ENCODE data around the gene DCTN2. TPM values are rescaled to one million over a fixed set of nuclear protein-coding genes. Genes with fewer than 3 reads are reported as not detected.
A peak's percentile ranks its signal among the peaks of the same experiment; 100 is the strongest.

Gene DCTN2
- total and polyA plus RNA-seq, 3 donors from 2014 or later, result 109 to 196 (median 122) TPM

DNA sequence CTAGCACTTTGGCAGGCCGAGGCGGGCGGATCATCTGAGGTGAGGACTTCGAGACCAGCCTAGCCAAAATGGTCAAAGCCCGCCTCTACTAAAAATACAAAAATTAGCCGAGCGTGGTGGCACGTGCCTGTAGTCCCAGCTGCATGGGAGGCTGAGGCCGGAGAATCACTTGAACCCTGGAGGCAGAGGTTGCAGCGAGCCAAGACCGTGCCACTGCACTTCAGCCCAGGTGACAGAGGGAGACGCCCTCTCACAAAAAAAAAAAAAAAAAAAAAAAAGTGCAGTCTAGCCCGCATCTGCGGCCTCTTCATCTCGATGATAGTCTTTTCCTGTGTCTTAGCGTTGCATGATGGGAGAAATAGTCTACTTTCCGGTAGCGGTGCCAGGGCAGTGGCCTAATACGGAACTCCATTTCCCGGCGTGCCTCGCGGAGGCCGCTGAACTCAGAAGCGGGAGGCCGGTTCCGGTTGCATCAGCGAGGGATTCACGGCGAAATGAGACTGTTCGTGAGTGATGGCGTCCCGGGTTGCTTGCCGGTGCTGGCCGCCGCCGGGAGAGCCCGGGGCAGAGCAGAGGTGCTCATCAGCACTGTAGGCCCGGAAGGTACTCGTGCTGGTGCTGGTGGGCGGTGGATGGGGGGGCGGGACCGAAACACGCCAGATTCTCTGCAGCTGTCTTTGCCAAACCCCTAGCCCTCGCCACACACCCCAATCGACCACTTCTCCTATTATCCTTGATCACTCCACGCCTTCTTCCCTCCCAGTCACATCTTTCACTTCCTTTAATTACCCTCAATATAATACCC, 59.2 kb downstream of the DCTN2 start, which contains the start of gene MARS1:
TSS of gene MARS1 (plus strand) at position 472 of the 805 bp plus-strand sequence. CDS start at position 495, 23 bp downstream.
- peak within 1 kb of the TSS; percentile 17 to 72 for H3K27ac ChIP-seq
- no peaks in the 10 kb centered on the region for H3K9me3 ChIP-seq
- H3K4me3 ChIP-seq, result peak within 1 kb of the TSS; percentile 85 to 90
- peaks cover 9% of the 10 kb centered on the region for H3K4me1 ChIP-seq
- no peak for TF ChIP-seq POLR2A (IDR thresholded peaks at IDR 0.05)
- TF ChIP-seq, protein P1, sequence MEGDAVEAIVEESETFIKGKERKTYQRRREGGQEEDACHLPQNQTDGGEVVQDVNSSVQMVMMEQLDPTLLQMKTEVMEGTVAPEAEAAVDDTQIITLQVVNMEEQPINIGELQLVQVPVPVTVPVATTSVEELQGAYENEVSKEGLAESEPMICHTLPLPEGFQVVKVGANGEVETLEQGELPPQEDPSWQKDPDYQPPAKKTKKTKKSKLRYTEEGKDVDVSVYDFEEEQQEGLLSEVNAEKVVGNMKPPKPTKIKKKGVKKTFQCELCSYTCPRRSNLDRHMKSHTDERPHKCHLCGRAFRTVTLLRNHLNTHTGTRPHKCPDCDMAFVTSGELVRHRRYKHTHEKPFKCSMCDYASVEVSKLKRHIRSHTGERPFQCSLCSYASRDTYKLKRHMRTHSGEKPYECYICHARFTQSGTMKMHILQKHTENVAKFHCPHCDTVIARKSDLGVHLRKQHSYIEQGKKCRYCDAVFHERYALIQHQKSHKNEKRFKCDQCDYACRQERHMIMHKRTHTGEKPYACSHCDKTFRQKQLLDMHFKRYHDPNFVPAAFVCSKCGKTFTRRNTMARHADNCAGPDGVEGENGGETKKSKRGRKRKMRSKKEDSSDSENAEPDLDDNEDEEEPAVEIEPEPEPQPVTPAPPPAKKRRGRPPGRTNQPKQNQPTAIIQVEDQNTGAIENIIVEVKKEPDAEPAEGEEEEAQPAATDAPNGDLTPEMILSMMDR (IDR thresholded peaks at IDR 0.05), result peak in 1 of 3 experiments; percentile 8
- H3K36me3 ChIP-seq (ENCODE audit: low read depth, missing control alignments), result no peaks in the 10 kb centered on the region
- 5 to 6% methylated on average over 47 of the region's 47 CpGs for WGBS, 2 donors
- intact Hi-C loops (cut with DNase I; ENCODE audit: low total_unique reads), result no loop called here
- no peaks in the 10 kb centered on the region for H3K27me3 ChIP-seq
- peak; percentile 99 for DNase-seq

DNA sequence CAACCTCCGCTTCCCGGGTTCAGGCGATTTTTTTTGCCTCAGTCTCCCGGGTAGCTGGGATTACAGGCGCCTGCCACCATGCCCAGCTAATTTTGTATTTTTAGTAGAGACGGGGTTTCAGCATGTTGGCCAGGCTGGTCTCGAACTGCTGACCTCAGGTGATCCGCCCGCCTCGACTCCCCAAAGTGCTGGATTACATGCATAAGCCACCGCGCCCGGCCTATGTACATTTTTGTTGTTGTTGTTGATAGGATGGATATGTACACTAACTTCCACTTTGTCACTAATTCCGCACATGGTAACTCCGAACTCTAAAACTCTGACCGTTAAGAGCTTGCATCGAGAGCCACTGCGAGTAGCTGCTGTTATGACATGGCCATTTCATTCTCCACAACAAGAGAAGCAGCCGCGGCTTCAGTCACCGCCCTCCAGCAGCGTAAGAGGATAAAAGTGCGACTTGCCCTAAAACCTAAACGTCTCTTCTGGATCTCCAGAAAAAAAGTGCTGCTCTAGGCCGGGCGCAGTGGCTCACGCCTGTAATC, 59.9 kb downstream of the DCTN2 start:
- TF ChIP-seq POLR2A (IDR thresholded peaks at IDR 0.05), result no peak
- H3K27me3 ChIP-seq, result no peaks in the 10 kb centered on the region
- DNase-seq, result peak; percentile 35
- intact Hi-C loops (cut with DNase I; ENCODE audit: low total_unique reads), result no loop called here
- no peak overlapping the region for H3K27ac ChIP-seq
- H3K4me3 ChIP-seq, result peak overlapping the region; percentile 85 to 90
- H3K36me3 ChIP-seq (ENCODE audit: low read depth, missing control alignments), result no peaks in the 10 kb centered on the region
- WGBS, 2 donors, result 63 to 65% methylated on average over 27 of the region's 27 CpGs
- H3K4me1 ChIP-seq, result peaks cover 9% of the 10 kb centered on the region
- H3K9me3 ChIP-seq, result no peaks in the 10 kb centered on the region

DNA sequence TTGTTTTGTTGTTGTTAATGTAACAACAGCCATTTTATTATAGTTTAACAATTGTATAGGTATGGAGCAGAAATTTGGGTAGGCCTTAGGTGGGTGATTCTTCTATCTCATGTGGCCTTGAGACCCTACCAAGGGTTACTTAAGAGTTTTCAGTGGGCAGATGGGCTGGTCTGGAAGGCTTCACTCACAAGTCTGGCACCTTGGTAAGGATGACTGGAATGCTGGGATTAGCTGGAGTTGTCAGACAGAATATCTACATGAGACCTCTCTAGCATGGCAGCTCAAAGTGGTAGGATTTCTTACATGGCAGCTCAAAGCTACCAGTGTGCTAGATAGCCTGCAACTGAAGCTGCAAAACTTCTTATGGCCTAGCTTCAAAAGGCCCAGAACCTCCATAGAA, 61.3 kb downstream of the DCTN2 start:
- peaks cover 9% of the 10 kb centered on the region for H3K4me1 ChIP-seq
- no peak overlapping the region for H3K27ac ChIP-seq
- no peaks in the 10 kb centered on the region for H3K9me3 ChIP-seq
- intact Hi-C loops (cut with DNase I; ENCODE audit: low total_unique reads), result no loop called here
- no peak for TF ChIP-seq POLR2A (IDR thresholded peaks at IDR 0.05)
- TF ChIP-seq, protein P1 (IDR thresholded peaks at IDR 0.05), result no peak
- H3K27me3 ChIP-seq, result no peaks in the 10 kb centered on the region
- H3K36me3 ChIP-seq (ENCODE audit: low read depth, missing control alignments), result no peaks in the 10 kb centered on the region
- H3K4me3 ChIP-seq, result no peak overlapping the region
- no peak for DNase-seq

DNA sequence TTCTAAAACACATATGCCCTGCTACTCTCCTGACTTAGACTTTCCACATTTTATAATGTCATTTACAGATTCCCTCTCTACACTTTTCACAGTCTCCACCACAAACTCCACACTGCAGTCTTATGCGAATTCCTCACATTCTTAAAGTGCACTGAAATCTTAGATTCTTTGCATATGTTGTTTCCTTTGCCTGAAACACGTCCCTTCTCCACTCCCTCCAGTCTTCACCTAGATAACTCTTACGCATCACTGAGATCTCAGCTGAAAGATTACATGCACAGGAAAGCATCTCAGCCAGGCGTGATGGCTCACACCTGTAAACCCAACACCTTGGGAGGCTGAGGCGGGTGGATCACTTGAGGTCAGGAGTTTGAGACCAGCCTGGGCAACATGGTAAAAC, 63.5 kb downstream of the DCTN2 start:
- no peaks in the 10 kb centered on the region for H3K27me3 ChIP-seq
- intact Hi-C loops (cut with DNase I; ENCODE audit: low total_unique reads), result no loop called here
- no peaks in the 10 kb centered on the region for H3K4me1 ChIP-seq
- TF ChIP-seq, protein P1 (IDR thresholded peaks at IDR 0.05), result no peak
- TF ChIP-seq POLR2A (IDR thresholded peaks at IDR 0.05), result no peak
- H3K36me3 ChIP-seq (ENCODE audit: low read depth, missing control alignments), result no peaks in the 10 kb centered on the region
- H3K27ac ChIP-seq, result no peak overlapping the region
- no peak for DNase-seq
- no peak overlapping the region for H3K4me3 ChIP-seq
- 45 to 57% methylated on average over 5 of the region's 5 CpGs for WGBS, 2 donors
- no peaks in the 10 kb centered on the region for H3K9me3 ChIP-seq

DNA sequence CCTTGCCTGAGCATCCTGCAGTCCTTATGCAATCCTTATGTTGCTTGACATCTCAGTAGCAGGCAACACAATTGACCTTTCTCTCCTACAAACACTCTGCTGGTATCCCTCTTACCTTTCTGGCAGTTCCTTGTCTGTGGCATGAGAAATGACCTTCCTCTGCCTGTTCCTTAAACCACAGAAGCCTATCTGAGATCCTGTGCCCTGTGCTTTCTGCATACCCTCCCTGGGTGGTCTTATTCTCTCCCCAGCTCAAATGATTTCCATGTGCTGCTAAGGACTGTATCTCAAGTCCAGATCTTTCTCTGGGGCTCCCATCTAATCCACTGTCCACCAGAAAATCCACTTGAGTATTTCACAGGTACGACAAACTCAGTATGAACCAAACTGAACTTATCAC, 65.3 kb downstream of the DCTN2 start:
- TF ChIP-seq, protein P1 (IDR thresholded peaks at IDR 0.05), result no peak
- no peak for TF ChIP-seq POLR2A (IDR thresholded peaks at IDR 0.05)
- intact Hi-C loops (cut with DNase I; ENCODE audit: low total_unique reads), result no loop called here
- 86 to 92% methylated on average over 1 of the region's 1 CpG for WGBS, 2 donors
- DNase-seq, result no peak
- no peaks in the 10 kb centered on the region for H3K27me3 ChIP-seq
- H3K4me1 ChIP-seq, result no peaks in the 10 kb centered on the region
- H3K4me3 ChIP-seq, result no peak overlapping the region
- no peak overlapping the region for H3K27ac ChIP-seq
- no peaks in the 10 kb centered on the region for H3K36me3 ChIP-seq (ENCODE audit: low read depth, missing control alignments)
- H3K9me3 ChIP-seq, result no peaks in the 10 kb centered on the region

MicroRNAs within 50 kb of the gene (microRNA counts, 767-probe panel; counts per million panel counts)
- 0 to 152 counts per million in 2 donors for microRNA hsa-miR-616-3p

Small RNA genes lying within 50 kb of the gene (microRNA-seq; reads per million reads assigned to microRNA genes)
- gene MIR616 (ENCODE audit: borderline number of aligned reads in 2 of 2, borderline replicate concordance in 1 of 2) (0 reads per million in 2 donors), gene MIR6758 (ENCODE audit: borderline number of aligned reads in 2 of 2, borderline replicate concordance in 1 of 2) (0 reads per million in 2 donors)

Small RNA genes lying within 50 kb of the gene (small RNA-seq; reads per million reads assigned to genes)
- 0 to 0.37 reads per million in 2 donors for gene MIR616

Other genes with a start within 250 kb of the DCTN2 start
- gene R3HDM2, start 116.1 kb downstream of the DCTN2 start, total RNA-seq, result 10 to 100 TPM; 92.0 to 93.9 TPM
- gene R3HDM2, start 116.1 kb downstream of the DCTN2 start, polyA plus RNA-seq (ENCODE audit: insufficient read depth, low read depth, low replicate concordance), result 54.6 TPM
- gene INHBC, start 112.4 kb downstream of the DCTN2 start, total RNA-seq, result 1 to 10 TPM; 1.8 to 3.1 TPM
- gene INHBC, start 112.4 kb downstream of the DCTN2 start, polyA plus RNA-seq (ENCODE audit: insufficient read depth, low read depth, low replicate concordance), result 2.1 TPM
- gene INHBE, start 91.9 kb downstream of the DCTN2 start, total RNA-seq, result under 1 TPM; 0.24 to 0.25 TPM
- 0.12 TPM for gene INHBE, start 91.9 kb downstream of the DCTN2 start, polyA plus RNA-seq (ENCODE audit: insufficient read depth, low read depth, low replicate concordance)
- gene GLI1, start 87.4 kb downstream of the DCTN2 start, total RNA-seq, result 10 to 100 TPM in 1 of 2 donors, 1 to 10 TPM in 1; 8.3 to 18.0 TPM
- gene GLI1, start 87.4 kb downstream of the DCTN2 start, polyA plus RNA-seq (ENCODE audit: insufficient read depth, low read depth, low replicate concordance), result 9.3 TPM
- 10 to 100 TPM; 24.8 to 29.2 TPM for gene ARHGAP9, start 67.3 kb downstream of the DCTN2 start, total RNA-seq
- gene ARHGAP9, start 67.3 kb downstream of the DCTN2 start, polyA plus RNA-seq (ENCODE audit: insufficient read depth, low read depth, low replicate concordance), result 111 TPM
- gene MARS1, start 59.1 kb downstream of the DCTN2 start, total RNA-seq, result 100 to 1,000 TPM in 1 of 2 donors, 10 to 100 TPM in 1; 90.6 to 105 TPM
- 144 TPM for gene MARS1, start 59.1 kb downstream of the DCTN2 start, polyA plus RNA-seq (ENCODE audit: insufficient read depth, low read depth, low replicate concordance)
- 10 to 100 TPM; 44.2 to 45.6 TPM for gene DDIT3, start 26.7 kb downstream of the DCTN2 start, total RNA-seq
- gene DDIT3, start 26.7 kb downstream of the DCTN2 start, polyA plus RNA-seq (ENCODE audit: insufficient read depth, low read depth, low replicate concordance), result 63.9 TPM
- gene MBD6, start 24.4 kb downstream of the DCTN2 start, total RNA-seq, result 100 to 1,000 TPM in 1 of 2 donors, 10 to 100 TPM in 1; 84.7 to 130 TPM
- gene MBD6, start 24.4 kb downstream of the DCTN2 start, polyA plus RNA-seq (ENCODE audit: insufficient read depth, low read depth, low replicate concordance), result 86.6 TPM
- gene KIF5A, start 2.9 kb upstream of the DCTN2 start, total RNA-seq, result 1 to 10 TPM; 6.8 to 9.1 TPM
- 8.4 TPM for gene KIF5A, start 2.9 kb upstream of the DCTN2 start, polyA plus RNA-seq (ENCODE audit: insufficient read depth, low read depth, low replicate concordance)
- gene PIP4K2C, start 44.0 kb upstream of the DCTN2 start, total RNA-seq, result 10 to 100 TPM; 47.6 to 54.6 TPM
- gene PIP4K2C, start 44.0 kb upstream of the DCTN2 start, polyA plus RNA-seq (ENCODE audit: insufficient read depth, low read depth, low replicate concordance), result 78.0 TPM
- gene DTX3, start 57.6 kb upstream of the DCTN2 start, total RNA-seq, result 10 to 100 TPM; 45.0 to 60.4 TPM
- gene DTX3, start 57.6 kb upstream of the DCTN2 start, polyA plus RNA-seq (ENCODE audit: insufficient read depth, low read depth, low replicate concordance), result 37.9 TPM
- 10 to 100 TPM; 18.0 to 26.5 TPM for gene ARHGEF25, start 64.2 kb upstream of the DCTN2 start, total RNA-seq
- 18.7 TPM for gene ARHGEF25, start 64.2 kb upstream of the DCTN2 start, polyA plus RNA-seq (ENCODE audit: insufficient read depth, low read depth, low replicate concordance)
- 1 to 10 TPM; 2.3 to 3.2 TPM for gene B4GALNT1, start 86.0 kb upstream of the DCTN2 start, total RNA-seq
- gene B4GALNT1, start 86.0 kb upstream of the DCTN2 start, polyA plus RNA-seq (ENCODE audit: insufficient read depth, low read depth, low replicate concordance), result 1.8 TPM
- gene OS9, start 146.9 kb upstream of the DCTN2 start, total RNA-seq, result 100 to 1,000 TPM in 1 of 2 donors, 10 to 100 TPM in 1; 88.1 to 158 TPM
- 121 TPM for gene OS9, start 146.9 kb upstream of the DCTN2 start, polyA plus RNA-seq (ENCODE audit: insufficient read depth, low read depth, low replicate concordance)
- gene AGAP2, start 191.6 kb upstream of the DCTN2 start, total RNA-seq, result 1 to 10 TPM; 2.7 to 3.2 TPM
- 1.9 TPM for gene AGAP2, start 191.6 kb upstream of the DCTN2 start, polyA plus RNA-seq (ENCODE audit: insufficient read depth, low read depth, low replicate concordance)
- 10 to 100 TPM; 25.4 to 33.0 TPM for gene TSPAN31, start 197.8 kb upstream of the DCTN2 start, total RNA-seq
- gene TSPAN31, start 197.8 kb upstream of the DCTN2 start, polyA plus RNA-seq (ENCODE audit: insufficient read depth, low read depth, low replicate concordance), result 30.8 TPM
- gene CDK4, start 205.1 kb upstream of the DCTN2 start, total RNA-seq, result 10 to 100 TPM; 47.0 to 73.5 TPM
- gene CDK4, start 205.1 kb upstream of the DCTN2 start, polyA plus RNA-seq (ENCODE audit: insufficient read depth, low read depth, low replicate concordance), result 64.4 TPM
- 10 to 100 TPM in 1 of 2 donors, 1 to 10 TPM in 1; 9.2 to 15.1 TPM for gene MARCHF9, start 207.9 kb upstream of the DCTN2 start, total RNA-seq
- 8.4 TPM for gene MARCHF9, start 207.9 kb upstream of the DCTN2 start, polyA plus RNA-seq (ENCODE audit: insufficient read depth, low read depth, low replicate concordance)
- gene CYP27B1, start 219.9 kb upstream of the DCTN2 start, total RNA-seq, result 10 to 100 TPM in 1 of 2 donors, 1 to 10 TPM in 1; 3.9 to 30.2 TPM
- 2.2 TPM for gene CYP27B1, start 219.9 kb upstream of the DCTN2 start, polyA plus RNA-seq (ENCODE audit: insufficient read depth, low read depth, low replicate concordance)
- 10 to 100 TPM; 16.7 to 22.8 TPM for gene METTL1, start 224.9 kb upstream of the DCTN2 start, total RNA-seq
- gene METTL1, start 224.9 kb upstream of the DCTN2 start, polyA plus RNA-seq (ENCODE audit: insufficient read depth, low read depth, low replicate concordance), result 28.8 TPM
- 1 to 10 TPM; 8.4 to 8.7 TPM for gene EEF1AKMT3, start 225.4 kb upstream of the DCTN2 start, total RNA-seq
- 5.5 TPM for gene EEF1AKMT3, start 225.4 kb upstream of the DCTN2 start, polyA plus RNA-seq (ENCODE audit: insufficient read depth, low read depth, low replicate concordance)
- gene TSFM, start 235.6 kb upstream of the DCTN2 start, total RNA-seq, result 10 to 100 TPM; 26.9 to 30.0 TPM
- 51.2 TPM for gene TSFM, start 235.6 kb upstream of the DCTN2 start, polyA plus RNA-seq (ENCODE audit: insufficient read depth, low read depth, low replicate concordance)

Measured in testis (tissue), 3 donors.